Suprapubic skin (tissue), 4 donors: Measurements from ENCODE around the gene TP73. TPM values are rescaled to one million over a fixed set of nuclear protein-coding genes. Genes with fewer than 3 reads are reported as not detected.

Experiments
- DNase-seq, 2 donors: peaks; one replicate each; pipeline ENCODE4 v3.0.0-alpha.2; 2019; ENCODE audit warnings: low spot score in 2 of 2
- H3K27ac ChIP-seq: fragments of 200-600 bp; sonication (generic); one replicate; pipeline ENCODE4 v1.5.1; 2019
- H3K27me3 ChIP-seq: fragments of 200-600 bp; sonication (generic); one replicate; pipeline ENCODE4 v1.5.1; 2019
- H3K36me3 ChIP-seq: fragments of 200-600 bp; sonication (generic); one replicate; pipeline ENCODE4 v1.5.1; 2019
- H3K4me1 ChIP-seq: fragments of 200-600 bp; sonication (generic); one replicate; pipeline ENCODE4 v1.5.1; 2019
- H3K4me3 ChIP-seq: fragments of 200-600 bp; sonication (generic); one replicate; pipeline ENCODE4 v1.5.1; 2019; ENCODE audit warnings: mild to moderate bottlenecking
- H3K9me3 ChIP-seq: fragments of 200-600 bp; sonication (generic); one replicate; pipeline ENCODE4 v1.5.1; 2019
- EP300 ChIP-seq: sonication (generic); formaldehyde crosslinking; IDR thresholded peaks from one replicate; pipeline ENCODE4 v1.6.1; 2017; ENCODE audit warnings: antibody characterized with exemption
- POLR2A ChIP-seq, 2 donors: fragments of 450-650 bp; IDR thresholded peaks; one replicate each; pipeline ENCODE4 v1.6.1; 2017; ENCODE audit warnings: antibody characterized with exemption in 2 of 2, mild to moderate bottlenecking in 2 of 2, moderate library complexity in 2 of 2
- POLR2AphosphoS5 ChIP-seq, 3 donors: sonication (generic); formaldehyde crosslinking; IDR thresholded peaks; one replicate each; pipeline ENCODE4 v1.6.1; 2017; ENCODE audit warnings: antibody characterized with exemption in 3 of 3
- WGBS: methylation state at CpG from one replicate; pipeline ENCODE4 v1.1.5; 2018; 5-methylcytosine and 5-hydroxymethylcytosine counted together
- total RNA-seq, 4 donors: library from RNA; depleted of rRNA; stranded (reverse); fragments of >200 nt; gene quantifications; one replicate each; pipeline ENCODE4 v1.1.0, GENCODE V29; 2016
- TF ChIP-seq, protein P1 (sequence below), 2 donors: fragments of 200-600 bp in 1 of 2; fragments of 450-650 bp in 1 of 2; sonication (generic) in 1 of 2; IDR thresholded peaks; one replicate each; pipeline ENCODE4 v1.5.1; 2016 to 2019; ENCODE audit warnings: antibody characterized with exemption in 2 of 2, mild to moderate bottlenecking in 1 of 2, moderate library complexity in 1 of 2

The TP73 gene
- total RNA-seq, 4 donors from 2014 or later = 8.8 to 24.7 (median 16.9) TPM

DNA sequence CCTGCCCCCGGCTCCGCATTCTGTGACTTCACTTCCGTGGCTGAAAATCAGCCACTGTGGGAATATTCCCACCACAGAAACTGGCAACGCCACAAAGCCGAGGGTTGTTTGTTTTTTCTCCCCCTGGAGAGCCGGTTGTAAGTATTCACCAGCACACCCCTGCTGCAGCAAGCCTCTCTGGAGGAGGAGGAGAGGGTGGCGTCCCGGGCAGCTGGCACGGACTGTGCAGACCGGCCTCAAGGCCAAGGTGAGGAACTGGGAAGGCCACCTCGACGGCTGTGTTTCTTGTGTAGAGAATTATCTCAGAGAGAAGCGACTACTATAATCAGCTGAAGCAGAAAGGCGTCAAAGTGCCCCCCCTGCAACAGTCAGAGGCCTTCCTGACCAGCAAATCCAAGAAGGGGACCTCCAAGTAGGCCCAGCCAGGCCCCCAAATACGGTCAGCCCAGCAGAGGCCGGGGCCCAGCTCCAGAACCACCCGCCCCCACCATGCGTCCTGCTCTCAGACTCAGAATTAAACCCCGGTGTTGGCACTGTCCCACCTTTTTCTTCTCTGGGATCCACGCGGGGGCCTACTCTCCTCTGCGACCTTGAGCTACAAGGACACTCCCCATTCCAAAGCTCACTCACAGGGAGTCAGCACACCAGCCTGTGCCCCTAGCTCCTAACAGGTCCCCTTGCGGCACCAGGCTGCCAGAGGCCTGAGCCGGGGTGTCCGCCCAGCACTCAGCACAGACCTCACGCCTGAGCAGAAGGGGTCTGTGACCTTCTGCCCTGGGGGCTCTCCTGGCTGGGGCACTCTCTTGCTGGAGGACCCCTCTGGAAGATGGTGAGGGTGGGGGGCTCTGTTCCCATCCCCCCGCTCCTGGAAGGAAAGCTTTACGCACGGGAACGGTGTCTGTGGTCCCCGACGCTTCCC lies 119.1 kb downstream of the TP73 start:
- Histone ChIP-seq H3K27me3 (peaks cover 26% of the 10 kb centered on the region), H3K9me3 (no peaks in the 10 kb centered on the region), H3K4me3 (peak overlapping the region; percentile 63), H3K4me1 (peaks cover 45% of the 10 kb centered on the region), H3K27ac (no peak overlapping the region), H3K36me3 (no peaks in the 10 kb centered on the region)
- DNase-seq = peak; percentile 64 to 78
- no peak for TF ChIP-seq EP300
- TF ChIP-seq POLR2AphosphoS5 (IDR thresholded peaks at IDR 0.05) = no peak
- TF ChIP-seq POLR2A (IDR thresholded peaks at IDR 0.05) = no peak
- TF ChIP-seq, protein P1, sequence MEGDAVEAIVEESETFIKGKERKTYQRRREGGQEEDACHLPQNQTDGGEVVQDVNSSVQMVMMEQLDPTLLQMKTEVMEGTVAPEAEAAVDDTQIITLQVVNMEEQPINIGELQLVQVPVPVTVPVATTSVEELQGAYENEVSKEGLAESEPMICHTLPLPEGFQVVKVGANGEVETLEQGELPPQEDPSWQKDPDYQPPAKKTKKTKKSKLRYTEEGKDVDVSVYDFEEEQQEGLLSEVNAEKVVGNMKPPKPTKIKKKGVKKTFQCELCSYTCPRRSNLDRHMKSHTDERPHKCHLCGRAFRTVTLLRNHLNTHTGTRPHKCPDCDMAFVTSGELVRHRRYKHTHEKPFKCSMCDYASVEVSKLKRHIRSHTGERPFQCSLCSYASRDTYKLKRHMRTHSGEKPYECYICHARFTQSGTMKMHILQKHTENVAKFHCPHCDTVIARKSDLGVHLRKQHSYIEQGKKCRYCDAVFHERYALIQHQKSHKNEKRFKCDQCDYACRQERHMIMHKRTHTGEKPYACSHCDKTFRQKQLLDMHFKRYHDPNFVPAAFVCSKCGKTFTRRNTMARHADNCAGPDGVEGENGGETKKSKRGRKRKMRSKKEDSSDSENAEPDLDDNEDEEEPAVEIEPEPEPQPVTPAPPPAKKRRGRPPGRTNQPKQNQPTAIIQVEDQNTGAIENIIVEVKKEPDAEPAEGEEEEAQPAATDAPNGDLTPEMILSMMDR (IDR thresholded peaks at IDR 0.05) = no peak
- WGBS = 65% methylated on average over 26 of the region's 32 CpGs

DNA sequence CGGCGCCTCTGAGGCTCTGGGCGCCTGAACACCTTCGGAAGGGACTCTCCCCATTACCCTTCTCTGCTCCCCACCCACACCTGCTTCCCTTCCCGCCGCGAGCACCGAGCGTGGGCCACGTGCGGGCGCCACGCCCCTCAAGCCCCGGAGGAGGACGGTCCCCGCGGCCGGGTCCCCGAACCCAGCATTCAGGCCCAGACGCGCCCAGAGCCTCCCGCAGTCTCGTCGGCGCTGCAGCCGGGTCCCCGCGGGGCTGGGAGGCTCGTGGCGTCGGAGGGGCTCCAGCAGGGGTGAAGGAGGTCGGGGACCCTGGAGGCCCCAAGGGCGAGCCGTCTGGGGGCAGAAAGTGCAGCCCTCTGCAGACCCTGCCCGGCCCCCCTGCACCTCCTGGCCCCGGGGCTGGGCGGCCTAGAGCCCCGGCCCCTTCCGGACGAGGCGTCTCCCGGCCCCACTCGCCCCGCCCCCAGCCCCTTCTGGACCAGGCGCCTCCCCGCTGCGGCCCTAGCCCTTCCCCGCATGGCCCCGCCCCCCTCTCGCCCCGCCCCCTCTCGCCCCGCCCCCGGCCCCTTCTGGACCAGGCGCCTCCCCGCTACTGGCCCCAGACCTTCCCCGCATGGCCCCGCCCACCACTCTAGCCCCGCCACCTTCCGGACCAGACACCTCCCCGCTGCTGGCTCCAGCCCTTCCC lies 119.9 kb downstream of the TP73 start:
- H3K27ac ChIP-seq = peak overlapping the region; percentile 68
- H3K27me3 ChIP-seq = peaks cover 21% of the 10 kb centered on the region
- DNase-seq = peak; percentile 94 to 95
- TF ChIP-seq POLR2A (IDR thresholded peaks at IDR 0.05) (no peak), POLR2AphosphoS5 (IDR thresholded peaks at IDR 0.05) (no peak), EP300 (no peak)
- TF ChIP-seq, protein P1 (IDR thresholded peaks at IDR 0.05) = no peak
- no peaks in the 10 kb centered on the region for H3K9me3 ChIP-seq
- H3K4me3 ChIP-seq = peak overlapping the region; percentile 63
- H3K36me3 ChIP-seq = no peaks in the 10 kb centered on the region
- peaks cover 46% of the 10 kb centered on the region for H3K4me1 ChIP-seq
- 0% methylated on average over 9 of the region's 61 CpGs for WGBS

DNA sequence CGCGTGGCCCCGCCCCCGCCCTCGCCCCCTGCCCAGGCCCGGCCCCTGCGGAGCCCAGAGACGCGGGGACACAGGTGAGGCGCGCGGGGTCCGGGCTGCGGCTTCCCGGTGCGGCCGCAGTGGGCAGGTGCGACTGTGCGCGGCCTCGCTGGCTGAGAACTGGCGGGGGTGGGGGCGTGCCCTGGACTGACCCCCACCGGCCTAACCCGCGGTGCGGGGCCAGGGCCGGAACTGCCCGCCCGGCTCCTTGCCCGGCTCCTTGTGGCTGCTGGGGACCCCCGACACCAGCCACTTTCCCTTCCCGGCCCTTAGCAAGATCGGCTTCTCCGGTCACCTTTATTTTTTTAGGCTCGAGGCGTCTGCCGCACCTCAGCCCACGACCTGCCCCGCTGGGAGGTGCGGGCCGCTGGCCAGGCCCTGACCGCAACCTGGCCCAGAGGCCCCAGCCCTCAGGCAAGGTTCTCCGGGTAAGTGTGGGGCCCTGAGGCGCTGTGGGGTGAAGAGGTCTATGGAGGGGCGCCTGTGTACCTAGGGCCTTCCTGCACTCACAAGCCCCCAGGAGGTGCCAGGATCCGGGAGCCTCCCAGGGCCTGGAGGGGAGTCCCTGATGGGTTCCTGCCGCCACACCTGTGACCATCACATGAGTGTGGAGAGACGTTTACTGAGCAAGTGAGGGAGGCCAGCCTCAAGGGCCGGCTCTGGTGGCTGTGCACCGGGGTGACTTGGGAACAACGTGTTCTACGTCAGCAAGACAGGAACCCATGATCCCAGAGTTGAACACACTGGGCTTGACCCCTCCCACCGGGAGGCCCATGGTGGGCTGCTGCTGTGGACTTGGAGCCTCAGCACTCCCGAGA lies 120.6 kb downstream of the TP73 start, which contains the start of gene SMIM1:
Gene SMIM1 (plus strand): TSS at position 35 of the 857 bp plus-strand sequence. CDS start 2,625 bp downstream, outside the sequence.
- no peaks in the 10 kb centered on the region for H3K36me3 ChIP-seq
- peaks cover 46% of the 10 kb centered on the region for H3K4me1 ChIP-seq
- H3K27me3 ChIP-seq = peaks cover 15% of the 10 kb centered on the region
- H3K4me3 ChIP-seq = peak within 1 kb of the TSS; percentile 63
- peak in 1 of 2 donors; percentile 81 for DNase-seq
- TF ChIP-seq POLR2A (IDR thresholded peaks at IDR 0.05) (no peak), EP300 (no peak), POLR2AphosphoS5 (IDR thresholded peaks at IDR 0.05) (no peak)
- TF ChIP-seq, protein P1 (IDR thresholded peaks at IDR 0.05) = no peak
- peak within 1 kb of the TSS; percentile 68 for H3K27ac ChIP-seq
- WGBS = 21% methylated on average over 29 of the region's 55 CpGs
- no peaks in the 10 kb centered on the region for H3K9me3 ChIP-seq

DNA sequence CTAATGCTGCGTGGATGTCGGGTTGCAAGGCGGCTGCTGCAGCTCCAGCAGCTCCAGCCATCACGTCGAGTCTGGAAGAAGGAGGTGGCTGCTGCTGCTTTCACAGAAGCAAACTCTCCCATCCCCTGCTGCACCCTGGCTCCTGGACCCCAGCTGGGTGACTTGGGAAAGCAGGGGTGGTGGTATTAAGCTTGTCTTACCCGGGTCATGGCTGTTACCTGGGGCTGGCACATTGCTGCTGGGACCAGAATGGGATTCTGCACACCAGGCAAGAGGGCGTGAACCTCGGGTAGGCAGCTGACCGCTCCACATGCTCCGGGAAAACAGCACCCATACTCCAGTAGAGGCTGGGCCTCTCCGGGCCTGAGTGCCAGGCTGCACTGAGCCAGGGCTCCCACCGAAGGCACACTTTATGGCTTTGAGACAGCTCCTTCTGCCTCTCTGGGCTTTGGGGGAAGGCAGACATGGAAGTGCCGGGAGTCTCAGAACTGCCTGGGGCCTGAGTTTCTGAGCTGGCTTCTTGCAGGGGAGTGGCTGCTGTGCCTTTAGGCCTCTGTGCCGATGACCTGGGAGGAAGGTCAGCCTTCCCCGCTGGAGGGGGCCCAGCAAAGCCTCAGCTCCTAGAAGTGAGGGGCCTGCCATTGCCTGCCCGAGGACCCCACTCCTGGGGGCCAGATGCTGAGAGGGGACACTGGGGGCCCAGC lies 121.4 kb downstream of the TP73 start:
- no peak for DNase-seq
- Histone ChIP-seq H3K4me1 (peaks cover 46% of the 10 kb centered on the region), H3K36me3 (no peaks in the 10 kb centered on the region), H3K27ac (no peak overlapping the region), H3K9me3 (no peaks in the 10 kb centered on the region), H3K4me3 (no peak overlapping the region), H3K27me3 (peaks cover 15% of the 10 kb centered on the region)
- TF ChIP-seq EP300 (no peak), POLR2A (IDR thresholded peaks at IDR 0.05) (no peak), POLR2AphosphoS5 (IDR thresholded peaks at IDR 0.05) (no peak)
- TF ChIP-seq, protein P1 (IDR thresholded peaks at IDR 0.05) = no peak
- 67% methylated on average over 5 of the region's 16 CpGs for WGBS
